BJ (cell line): Measurements from ENCODE around the gene RBM20. TPM values are rescaled to one million over a fixed set of nuclear protein-coding genes. Genes with fewer than 3 reads are reported as not detected.

Experiments
- CTCF ChIA-PET: fragments of 350-600 bp; formaldehyde crosslinking; extraction: SDS; loops from one replicate; lab custom pipeline; 2021; ENCODE audit warnings: antibody characterized with exemption, inconsistent platforms; lab: Yijun Ruan, JAX
- POLR2A ChIA-PET: fragments of 300-600 bp; sonication (Branson Sonifier 250); formaldehyde crosslinking; extraction: SDS; loops from one replicate; lab custom pipeline; 2021; ENCODE audit warnings: antibody characterized with exemption; lab: Charles Lee
- DNase-seq: peaks from one replicate; pipeline ENCODE4 v3.0.0-alpha.2; 2011; ENCODE audit warnings: low read depth
- H3K27me3 ChIP-seq: 2 replicates; pipeline ENCODE4 v1.6.0; 2011; ENCODE audit warnings: low read length; ENCODE audit not compliant: control insufficient read depth, insufficient read depth
- H3K36me3 ChIP-seq: 2 replicates; pipeline ENCODE4 v1.5.1; 2011; ENCODE audit warnings: low read length; ENCODE audit not compliant: control insufficient read depth, insufficient read depth
- H3K4me3 ChIP-seq: 2 replicates; pipeline ENCODE4 v1.5.1; 2011; ENCODE audit warnings: low read depth, mild to moderate bottlenecking, control low read depth, low read length
- CTCF ChIP-seq: IDR thresholded peaks from 2 replicates; pipeline ENCODE4 v1.5.1; 2011; ENCODE audit warnings: low read depth, mild to moderate bottlenecking, control low read depth, inconsistent platforms, low read length, moderate library complexity; ENCODE audit not compliant: insufficient read depth
- polyA plus RNA-seq: library from polyadenylated mRNA; depleted of rRNA; stranded (reverse); fragments of >200 nt; gene quantifications from 2 replicates; pipeline ENCODE4 v1.2.3, GENCODE V29; 2011

Gene RBM20
- polyA plus RNA-seq, 1 experiment: not detected

- no peak for DNase-seq
- Histone ChIP-seq H3K27me3 (peaks cover 4% of the 10 kb centered on the region), H3K4me3 (no peak overlapping the region), H3K36me3 (no peaks in the 10 kb centered on the region)
- CTCF ChIA-PET: no interaction called here
- POLR2A ChIA-PET: no interaction called here
- TF ChIP-seq CTCF: no peak
Observed at GRCh38 chr10:110721406-110722038, 77.4 kb downstream of the RBM20 start.

GRCh38 chr10:110723224-110723891 lies 79.2 kb downstream of the RBM20 start:
- no peak for DNase-seq
- H3K27me3 ChIP-seq: peaks cover 4% of the 10 kb centered on the region
- no peak overlapping the region for H3K4me3 ChIP-seq
- H3K36me3 ChIP-seq: no peaks in the 10 kb centered on the region
- ChIA-PET CTCF (no interaction called here), POLR2A (no interaction called here)
- no peak for TF ChIP-seq CTCF

GRCh38 chr10:110724116-110724921 lies 80.2 kb downstream of the RBM20 start:
- TF ChIP-seq CTCF: no peak
- CTCF ChIA-PET: no interaction called here
- Histone ChIP-seq H3K4me3 (no peak overlapping the region), H3K36me3 (no peaks in the 10 kb centered on the region), H3K27me3 (peaks cover 4% of the 10 kb centered on the region)
- POLR2A ChIA-PET: no interaction called here
- DNase-seq: no peak

GRCh38 chr10:110724937-110725336 lies 80.8 kb downstream of the RBM20 start:
- CTCF ChIA-PET: no interaction called here
- POLR2A ChIA-PET: no interaction called here
- no peak overlapping the region for H3K4me3 ChIP-seq
- DNase-seq: no peak
- TF ChIP-seq CTCF: no peak
- H3K36me3 ChIP-seq: no peaks in the 10 kb centered on the region
- peaks cover 4% of the 10 kb centered on the region for H3K27me3 ChIP-seq
